Endothelial cell of umbilical vein (primary cell): ENCODE measurements around the gene TSPEAR. TPM values are rescaled to one million over a fixed set of nuclear protein-coding genes. Genes with fewer than 3 reads are reported as not detected.

ENCODE experiments used
- BruUV-seq: library from RNA; stranded (reverse); fragments of 400-500 nt; replicated peaks from 2 replicates; lab custom pipeline; 2021; lab: Mats Ljungman, UMichigan
- CTCF ChIA-PET: fragments of 300-600, 350-600 bp; sonication (Branson Sonifier 250); formaldehyde crosslinking; loops from one replicate; lab custom pipeline; 2021; ENCODE audit warnings: antibody characterized with exemption, inconsistent platforms; lab: Charles Lee
- POLR2A ChIA-PET: fragments of 300-600, 350-600 bp; sonication (Branson Sonifier 250); formaldehyde crosslinking; loops from one replicate; lab custom pipeline; 2021; ENCODE audit warnings: antibody characterized with exemption, inconsistent platforms; lab: Charles Lee
- DNase-seq: peaks from one replicate; pipeline ENCODE4 v3.0.0-alpha.2; 2011; ENCODE audit warnings: low read depth, low spot score
- FAIRE-seq: peaks from 2 replicates; lab custom pipeline; 2011; peaks lifted over from hg19 to GRCh38; lab: Jason Lieb, UNC
- H2AFZ ChIP-seq: 2 replicates; pipeline ENCODE4 v1.6.0; 2012; ENCODE audit warnings: low read depth, low read length, control low read depth, inconsistent platforms
- H3K27ac ChIP-seq: 2 replicates; pipeline ENCODE4 v1.5.1; 2011; ENCODE audit warnings: low read depth, mild to moderate bottlenecking, control low read depth, low read length, moderate library complexity; ENCODE audit not compliant: insufficient read depth
- H3K27me3 ChIP-seq, 2 experiments: 2 replicates each; pipeline versions ENCODE4 v1.6.0 to v1.6.1; 2011; ENCODE audit warnings: low read length in 2 of 2, mixed read lengths in 1 of 2; ENCODE audit not compliant: control insufficient read depth in 2 of 2, insufficient read depth in 2 of 2
- H3K36me3 ChIP-seq, 2 experiments: 2 replicates in 1 of 2; 3 replicates in 1 of 2; pipeline ENCODE4 v1.5.1; 2011; ENCODE audit warnings: low read length in 2 of 2, mild to moderate bottlenecking in 1 of 2, moderate library complexity in 1 of 2; ENCODE audit not compliant: control insufficient read depth in 2 of 2, insufficient read depth in 2 of 2; ENCODE audit errors: extremely low read depth in 1 of 2
- H3K4me1 ChIP-seq: 3 replicates; pipeline ENCODE4 v1.5.1; 2011; ENCODE audit warnings: mild to moderate bottlenecking, low read length; ENCODE audit not compliant: control insufficient read depth, insufficient read depth; ENCODE audit errors: extremely low read depth
- H3K4me2 ChIP-seq: 2 replicates; pipeline ENCODE4 v1.6.1; 2011; ENCODE audit warnings: low read length, control low read depth, mixed read lengths; ENCODE audit not compliant: insufficient read depth
- H3K4me3 ChIP-seq, 3 experiments: fragments of 200-600 bp in 1 of 3; sonication (generic), shearing (Covaris generic) in 1 of 3; replicated peaks in 1 of 3; 2 replicates each; pipeline ENCODE4 v1.5.1; 2011 to 2016; ENCODE audit warnings: control low read depth in 3 of 3, low read length in 3 of 3, mild to moderate bottlenecking in 2 of 3, inconsistent platforms in 1 of 3, low read depth in 1 of 3, moderate library complexity in 1 of 3; ENCODE audit not compliant: insufficient read depth in 1 of 3
- H3K79me2 ChIP-seq: 2 replicates; pipeline ENCODE4 v1.6.0; 2012; ENCODE audit warnings: low read length, inconsistent platforms; ENCODE audit not compliant: control insufficient read depth, insufficient read depth
- H3K9ac ChIP-seq: replicated peaks from 2 replicates; pipeline ENCODE3; 2011; ENCODE audit warnings: low read length, control low read depth; ENCODE audit not compliant: insufficient read depth; ENCODE audit errors: extremely low read depth
- H3K9me1 ChIP-seq: replicated peaks from 3 replicates; pipeline ENCODE4 v1.6.0; 2011; ENCODE audit warnings: mild to moderate bottlenecking, low read length; ENCODE audit not compliant: control insufficient read depth, insufficient read depth; ENCODE audit errors: extremely low read depth
- H3K9me3 ChIP-seq: replicated peaks from 2 replicates; pipeline ENCODE4 v1.5.1; 2012; ENCODE audit warnings: low read length, inconsistent platforms; ENCODE audit not compliant: control insufficient read depth, insufficient read depth
- H4K20me1 ChIP-seq: replicated peaks from 2 replicates; pipeline ENCODE3; 2011; ENCODE audit warnings: mild to moderate bottlenecking, low read length; ENCODE audit not compliant: control insufficient read depth, insufficient read depth; ENCODE audit errors: extremely low read depth
- FOS ChIP-seq: IDR thresholded peaks from 2 replicates; pipeline ENCODE4 v1.6.1; 2011; ENCODE audit warnings: mild to moderate bottlenecking, low read length, moderate library complexity, borderline replicate concordance; ENCODE audit not compliant: insufficient read depth
- GATA2 ChIP-seq: IDR thresholded peaks from 2 replicates; pipeline ENCODE4 v1.7.0; 2011; ENCODE audit warnings: low read depth, mild to moderate bottlenecking, moderate library complexity, mixed read lengths, low read length; ENCODE audit not compliant: insufficient read length, insufficient read depth
- dilution Hi-C: fragments of 300-500 bp; cut with MboI; formaldehyde crosslinking; loops from one replicate; pipeline ENCODE4 v1.15.0; 2019; ENCODE audit warnings: low sequenced_read_pairs; ENCODE audit not compliant: extremely low pct_ligation_motif_present
- intact Hi-C: fragments of 100-400 bp; cut with micrococcal nuclease; formaldehyde crosslinking; loops from one replicate; pipeline ENCODE4 v1.10.0; 2022
- polyA plus RNA-seq, 4 experiments: library from polyadenylated mRNA; depleted of rRNA in 3 of 4; stranded (reverse) in 3 of 4; unstranded in 1 of 4; fragments of >200 nt; gene quantifications; 2 replicates each; pipeline versions ENCODE4 v1.2.1 to v1.2.3, GENCODE V29; 2011 to 2012; ENCODE audit warnings: missing spikeins in 1 of 4
- total RNA-seq: library from RNA; stranded (reverse); gene quantifications from 2 replicates; pipeline ENCODE4 v1.2.3, GENCODE V29; 2021
- TF ChIP-seq, protein P1 (sequence below), 2 donors: IDR thresholded peaks; 1 replicate in 1 of 2; 2 replicates in 1 of 2; pipeline ENCODE4 v1.5.1; 2011; ENCODE audit warnings: low read length in 2 of 2, mild to moderate bottlenecking in 2 of 2, moderate library complexity in 2 of 2, control low read depth in 1 of 2, inconsistent platforms in 1 of 2, low read depth in 1 of 2; ENCODE audit not compliant: insufficient read depth in 1 of 2; ENCODE audit errors: extremely low read depth in 1 of 2

Gene TSPEAR
- total and polyA plus RNA-seq, 2 donors (not counting 3 experiments of a cell fraction or from before 2014, with no cell fraction given) = 0.01 TPM; not detected in 1

DNA sequence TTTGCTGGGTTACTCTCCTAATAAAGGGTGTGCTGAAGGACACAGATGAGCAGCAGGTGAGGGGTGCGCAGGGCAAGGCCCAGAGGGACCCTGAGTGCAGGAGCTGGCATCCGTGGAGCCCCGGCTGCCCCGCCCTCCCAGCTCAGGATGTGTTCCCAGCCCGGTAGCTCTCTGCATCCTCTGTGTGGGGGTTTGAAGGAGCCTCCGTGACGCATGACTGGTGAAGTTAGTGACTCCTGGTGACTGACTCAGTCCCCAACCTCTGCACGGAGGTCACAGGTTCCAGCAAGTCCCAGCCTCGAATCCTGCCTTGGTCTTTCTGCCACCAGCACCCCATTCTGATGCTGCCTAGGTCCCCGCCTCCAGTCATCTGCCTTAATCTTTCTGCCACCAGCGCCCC is 21.6 kb upstream of the TSPEAR start:
- H4K20me1 ChIP-seq = no peaks in the 10 kb centered on the region
- BruUV-seq = no TSS peak
- no peak overlapping the region for H2AFZ ChIP-seq
- no peaks in the 10 kb centered on the region for H3K36me3 ChIP-seq
- no peaks in the 10 kb centered on the region for H3K4me1 ChIP-seq
- peaks cover 2 to 3% of the 10 kb centered on the region in 2 experiments for H3K27me3 ChIP-seq
- dilution Hi-C loops (no loop called here), intact Hi-C loops (no loop called here)
- ChIA-PET CTCF (interaction anchor here (0.8 to 1.2 kb wide), 2 partner anchors 9 to 10 kb away, joined by 3 to 4 read pairs; no protein-coding TSS in a partner anchor), POLR2A (no interaction called here)
- no peaks in the 10 kb centered on the region for H3K9me1 ChIP-seq
- no peaks in the 10 kb centered on the region for H3K79me2 ChIP-seq
- no peak for TF ChIP-seq FOS
- TF ChIP-seq, protein P1, sequence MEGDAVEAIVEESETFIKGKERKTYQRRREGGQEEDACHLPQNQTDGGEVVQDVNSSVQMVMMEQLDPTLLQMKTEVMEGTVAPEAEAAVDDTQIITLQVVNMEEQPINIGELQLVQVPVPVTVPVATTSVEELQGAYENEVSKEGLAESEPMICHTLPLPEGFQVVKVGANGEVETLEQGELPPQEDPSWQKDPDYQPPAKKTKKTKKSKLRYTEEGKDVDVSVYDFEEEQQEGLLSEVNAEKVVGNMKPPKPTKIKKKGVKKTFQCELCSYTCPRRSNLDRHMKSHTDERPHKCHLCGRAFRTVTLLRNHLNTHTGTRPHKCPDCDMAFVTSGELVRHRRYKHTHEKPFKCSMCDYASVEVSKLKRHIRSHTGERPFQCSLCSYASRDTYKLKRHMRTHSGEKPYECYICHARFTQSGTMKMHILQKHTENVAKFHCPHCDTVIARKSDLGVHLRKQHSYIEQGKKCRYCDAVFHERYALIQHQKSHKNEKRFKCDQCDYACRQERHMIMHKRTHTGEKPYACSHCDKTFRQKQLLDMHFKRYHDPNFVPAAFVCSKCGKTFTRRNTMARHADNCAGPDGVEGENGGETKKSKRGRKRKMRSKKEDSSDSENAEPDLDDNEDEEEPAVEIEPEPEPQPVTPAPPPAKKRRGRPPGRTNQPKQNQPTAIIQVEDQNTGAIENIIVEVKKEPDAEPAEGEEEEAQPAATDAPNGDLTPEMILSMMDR (IDR thresholded peaks at IDR 0.05; ENCODE audit: extremely low read depth in 1 of 2, insufficient read depth in 1 of 2, low read depth in 1 of 2, low read length in 2 of 2) = no peak
- DNase-seq (no peak), FAIRE-seq (no peak)
- no peak overlapping the region for H3K4me3 ChIP-seq
- no peaks in the 10 kb centered on the region for H3K9me3 ChIP-seq
- H3K4me2 ChIP-seq = no peak overlapping the region
- no peak overlapping the region for H3K9ac ChIP-seq
- H3K27ac ChIP-seq = no peak overlapping the region

DNA sequence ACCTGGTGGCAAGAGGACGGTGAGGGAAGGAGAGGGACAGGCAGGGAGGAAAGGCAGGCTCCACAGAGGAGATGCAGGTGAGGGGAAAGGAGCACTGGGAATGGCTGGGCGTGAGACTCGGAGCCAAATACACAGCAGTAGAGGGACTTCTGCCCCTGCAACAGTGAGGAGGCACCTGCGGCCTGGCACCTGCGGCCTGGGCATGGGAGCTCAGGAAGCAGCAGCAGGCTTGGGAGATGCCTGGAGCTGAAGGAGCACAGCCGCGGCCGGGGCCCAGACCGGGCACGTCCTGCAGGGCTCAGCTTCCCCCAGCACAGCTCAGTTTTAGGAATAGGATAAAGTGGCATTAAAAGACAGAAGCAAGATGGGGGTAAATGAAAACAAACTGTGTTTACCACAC is 20.9 kb upstream of the TSPEAR start:
- no peaks in the 10 kb centered on the region for H4K20me1 ChIP-seq
- dilution Hi-C loops = no loop called here
- H3K4me3 ChIP-seq = no peak overlapping the region
- POLR2A ChIA-PET = no interaction called here
- no peaks in the 10 kb centered on the region for H3K79me2 ChIP-seq
- no peak for FAIRE-seq
- no peaks in the 10 kb centered on the region for H3K36me3 ChIP-seq
- no peak overlapping the region for H3K27ac ChIP-seq
- intact Hi-C loops = no loop called here
- no peak overlapping the region for H3K4me2 ChIP-seq
- CTCF ChIA-PET = interaction anchor here (1.2 to 1.3 kb wide), 2 partner anchors 10 to 61 kb away, joined by 4 to 6 read pairs; no protein-coding TSS in a partner anchor
- no peaks in the 10 kb centered on the region for H3K4me1 ChIP-seq
- no peaks in the 10 kb centered on the region for H3K9me3 ChIP-seq
- DNase-seq = no peak
- H3K9me1 ChIP-seq = no peaks in the 10 kb centered on the region
- no peak overlapping the region for H3K9ac ChIP-seq
- H2AFZ ChIP-seq = no peak overlapping the region
- TF ChIP-seq GATA2 = no peak
- BruUV-seq = no TSS peak
- H3K27me3 ChIP-seq = peaks cover 2% of the 10 kb centered on the region in 2 experiments
